ENCODE data around the gene NPL. TPM values are rescaled to one million over a fixed set of nuclear protein-coding genes. Genes with fewer than 3 reads are reported as not detected.

Gene NPL
- 1.7 and 3.1 TPM in 2 replicates for total RNA-seq (2014; rRNA removed; shearing (Covaris generic))

DNA sequence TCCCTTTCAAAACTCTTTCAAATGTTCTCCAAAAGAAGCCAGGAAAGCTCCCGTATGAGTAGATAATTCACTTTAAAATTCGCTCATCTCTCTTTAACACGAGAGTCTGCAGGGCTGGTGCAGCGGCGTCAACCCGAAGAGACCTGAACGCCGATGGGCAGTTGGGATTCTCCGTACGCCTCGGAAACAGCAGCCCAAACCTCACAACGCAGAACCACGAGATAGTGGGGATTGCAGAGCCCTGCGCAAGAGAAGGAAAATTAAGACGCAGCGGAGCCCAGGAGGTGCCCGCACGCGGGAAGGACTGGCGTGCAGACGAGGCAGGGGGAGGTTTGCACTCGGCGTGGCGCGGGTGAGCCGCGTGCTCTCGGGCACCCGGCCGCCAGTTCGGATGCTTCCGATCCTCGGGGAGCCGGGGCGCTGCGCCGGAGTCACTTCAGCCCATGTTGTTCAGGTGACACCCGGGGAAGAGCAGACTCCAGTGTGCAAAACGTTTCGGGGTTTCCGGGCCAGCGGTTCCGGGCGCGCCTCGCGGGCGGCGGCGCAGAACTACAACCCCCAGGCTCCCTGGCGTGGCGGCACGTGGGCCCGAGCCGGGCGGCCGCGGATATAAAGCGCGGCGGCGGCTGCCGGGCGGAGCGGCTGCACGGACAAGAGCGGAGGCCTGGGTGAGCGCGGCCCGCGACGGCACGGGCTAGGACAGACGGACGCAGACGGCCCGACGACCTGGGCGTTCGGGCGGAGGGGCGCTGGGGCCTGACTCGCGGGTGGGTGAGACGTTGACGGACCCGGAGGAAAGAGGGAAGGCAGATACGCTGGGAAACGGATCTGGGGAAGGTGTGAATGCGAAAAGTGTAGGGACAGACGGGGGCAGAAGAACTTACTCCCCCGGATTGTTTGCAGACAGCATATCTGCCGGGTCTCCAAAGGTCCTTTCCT lies at the start of gene NPL:
Gene NPL, plus strand, starts transcription at position 636 of the 939 bp plus-strand sequence. CDS start 4,599 bp downstream, outside the sequence.
- Histone ChIP-seq H3K4me3 (peak within 1 kb of the TSS; percentile 61), H3K27me3 (no peaks in the 10 kb centered on the region), H3K36me3 (no peaks in the 10 kb centered on the region), H3K4me1 (peaks cover 10% of the 10 kb centered on the region; the same call in 1 of the 2 replicates), H3K9me3 (replicated peaks) (no peaks in the 10 kb centered on the region), H3K27ac (no peak within 1 kb of the TSS)
- peak; percentile 46 to 60 for DNase-seq

- Histone ChIP-seq H3K4me1 (0 out of 2 replicates have a peak, but pooled peaks cover 3% of the 10 kb centered on the region), H3K27ac (no peak overlapping the region), H3K36me3 (no peaks in the 10 kb centered on the region), H3K4me3 (no peak overlapping the region), H3K27me3 (no peaks in the 10 kb centered on the region), H3K9me3 (replicated peaks) (0 out of 2 replicates have a peak, but pooled peaks cover 4% of the 10 kb centered on the region)
- DNase-seq = no peak
Measured at GRCh38 chr1:182740120-182740519, 49.5 kb upstream of the NPL start.

DNA sequence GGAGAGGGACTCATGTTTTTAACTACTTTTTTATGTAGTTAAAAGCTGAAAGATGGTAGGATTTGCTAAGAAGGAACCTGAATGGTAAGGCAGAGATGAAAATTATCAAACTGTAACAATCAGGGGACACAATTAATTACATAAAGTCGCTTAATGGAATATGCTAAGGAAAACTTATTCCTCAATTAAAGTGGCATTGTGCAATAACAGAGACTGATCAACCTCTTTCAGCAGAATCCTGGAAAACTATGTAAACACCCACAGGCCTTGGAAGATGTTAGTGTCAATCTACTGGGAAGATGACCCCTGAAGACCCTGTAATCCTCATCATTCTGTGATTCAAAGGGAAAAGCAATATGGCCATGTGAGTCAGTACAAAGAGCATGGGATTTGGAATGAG lies 46.8 kb upstream of the NPL start:
- peaks cover 16% of the 10 kb centered on the region for H3K4me1 ChIP-seq
- H3K4me3 ChIP-seq = no peak overlapping the region
- H3K9me3 ChIP-seq (replicated peaks) = 0 out of 2 replicates have a peak, but pooled peaks cover 4% of the 10 kb centered on the region
- DNase-seq = no peak
- H3K36me3 ChIP-seq = no peaks in the 10 kb centered on the region
- H3K27ac ChIP-seq = no peak overlapping the region
- H3K27me3 ChIP-seq = no peaks in the 10 kb centered on the region

DNA sequence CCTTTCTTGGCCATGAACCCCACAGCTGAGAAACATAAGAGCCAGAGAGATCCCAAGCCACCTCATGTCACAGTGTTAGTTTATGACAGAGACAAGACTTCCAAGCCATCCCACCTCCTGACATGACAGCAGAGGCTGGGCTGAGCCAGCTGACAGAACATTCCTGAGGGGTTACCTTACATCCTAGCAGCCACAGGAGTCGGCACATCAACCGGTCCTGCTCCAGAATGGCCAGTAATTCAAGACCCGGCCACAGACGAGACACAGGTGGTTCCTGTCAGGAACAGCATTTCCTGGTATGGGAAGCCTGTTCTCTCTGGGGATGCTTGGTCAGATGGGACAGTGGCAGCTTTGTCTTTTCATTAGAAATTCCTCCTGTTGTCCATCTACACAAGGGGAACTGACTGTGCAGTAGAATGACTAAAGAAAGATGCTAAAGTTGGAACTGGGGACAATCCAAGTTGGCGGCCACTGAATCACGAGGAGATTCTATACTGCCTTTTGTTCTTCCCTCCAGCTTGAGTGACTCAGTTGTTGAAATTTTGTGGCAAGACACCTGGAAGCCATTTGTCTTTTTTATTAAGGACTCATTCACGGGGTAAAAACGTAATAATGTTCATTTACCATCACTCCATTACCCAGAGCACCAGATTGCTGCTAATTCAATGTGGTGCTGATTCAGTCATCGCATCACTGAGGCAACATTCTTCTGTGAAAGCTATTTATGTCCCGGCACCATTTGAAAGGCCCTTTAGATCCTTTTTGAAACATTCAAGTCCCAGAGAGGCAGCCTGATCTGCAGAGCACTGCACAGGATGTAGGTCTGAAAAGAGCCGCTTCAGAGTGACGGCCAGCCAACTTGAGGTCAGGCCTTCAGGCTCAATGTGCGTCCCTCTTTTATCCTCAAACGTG lies 37.2 kb upstream of the NPL start:
- Histone ChIP-seq H3K4me1 (peaks cover 42% of the 10 kb centered on the region), H3K27me3 (no peaks in the 10 kb centered on the region), H3K4me3 (no peak overlapping the region), H3K27ac (peak overlapping the region; percentile 53), H3K9me3 (replicated peaks) (no peaks in the 10 kb centered on the region), H3K36me3 (no peaks in the 10 kb centered on the region)
- DNase-seq = peak; percentile 79 to 86

DNA sequence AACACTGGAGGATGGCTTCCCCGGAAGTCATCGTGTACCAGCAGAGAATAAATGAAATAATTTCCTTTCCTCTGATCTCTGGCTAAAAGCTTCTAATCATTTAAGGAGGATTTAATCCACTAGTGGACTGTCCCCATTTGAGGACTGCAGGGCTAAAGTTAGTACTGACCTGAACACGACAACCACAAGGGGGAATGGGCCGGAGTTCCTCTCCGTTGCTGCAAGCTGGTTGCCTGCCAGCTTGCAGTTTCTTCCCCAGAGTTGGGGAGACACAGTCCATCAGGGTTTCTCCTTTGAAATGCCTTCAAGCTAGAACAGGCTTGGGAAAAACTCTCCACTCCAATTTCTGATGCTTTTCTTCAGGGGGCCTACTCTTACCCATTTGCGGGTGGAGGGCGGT lies 35.5 kb upstream of the NPL start:
- Histone ChIP-seq H3K27me3 (no peaks in the 10 kb centered on the region), H3K27ac (no peak overlapping the region), H3K9me3 (replicated peaks) (no peaks in the 10 kb centered on the region), H3K36me3 (no peaks in the 10 kb centered on the region), H3K4me1 (peaks cover 40% of the 10 kb centered on the region), H3K4me3 (no peak overlapping the region)
- DNase-seq = no peak

- no peak overlapping the region for H3K4me3 ChIP-seq
- H3K9me3 ChIP-seq (replicated peaks) = no peaks in the 10 kb centered on the region
- H3K27ac ChIP-seq = no peak overlapping the region
- peaks cover 40% of the 10 kb centered on the region for H3K4me1 ChIP-seq
- H3K27me3 ChIP-seq = no peaks in the 10 kb centered on the region
- H3K36me3 ChIP-seq = no peaks in the 10 kb centered on the region
- no peak for DNase-seq
Measured at GRCh38 chr1:182754543-182755314, 34.8 kb upstream of the NPL start.

GRCh38 chr1:182755632-182756031 lies 33.9 kb upstream of the NPL start:
- Histone ChIP-seq H3K27ac (no peak overlapping the region), H3K9me3 (replicated peaks) (no peaks in the 10 kb centered on the region), H3K27me3 (no peaks in the 10 kb centered on the region), H3K4me1 (peaks cover 38% of the 10 kb centered on the region), H3K36me3 (no peaks in the 10 kb centered on the region), H3K4me3 (no peak overlapping the region)
- DNase-seq = no peak

- Histone ChIP-seq H3K4me3 (no peak overlapping the region), H3K36me3 (no peaks in the 10 kb centered on the region), H3K27me3 (no peaks in the 10 kb centered on the region), H3K27ac (no peak overlapping the region), H3K4me1 (peaks cover 30% of the 10 kb centered on the region), H3K9me3 (replicated peaks) (no peaks in the 10 kb centered on the region; the same call in 1 of the 2 replicates)
- no peak for DNase-seq
Measured at GRCh38 chr1:182756423-182756822, 33.1 kb upstream of the NPL start.

DNA sequence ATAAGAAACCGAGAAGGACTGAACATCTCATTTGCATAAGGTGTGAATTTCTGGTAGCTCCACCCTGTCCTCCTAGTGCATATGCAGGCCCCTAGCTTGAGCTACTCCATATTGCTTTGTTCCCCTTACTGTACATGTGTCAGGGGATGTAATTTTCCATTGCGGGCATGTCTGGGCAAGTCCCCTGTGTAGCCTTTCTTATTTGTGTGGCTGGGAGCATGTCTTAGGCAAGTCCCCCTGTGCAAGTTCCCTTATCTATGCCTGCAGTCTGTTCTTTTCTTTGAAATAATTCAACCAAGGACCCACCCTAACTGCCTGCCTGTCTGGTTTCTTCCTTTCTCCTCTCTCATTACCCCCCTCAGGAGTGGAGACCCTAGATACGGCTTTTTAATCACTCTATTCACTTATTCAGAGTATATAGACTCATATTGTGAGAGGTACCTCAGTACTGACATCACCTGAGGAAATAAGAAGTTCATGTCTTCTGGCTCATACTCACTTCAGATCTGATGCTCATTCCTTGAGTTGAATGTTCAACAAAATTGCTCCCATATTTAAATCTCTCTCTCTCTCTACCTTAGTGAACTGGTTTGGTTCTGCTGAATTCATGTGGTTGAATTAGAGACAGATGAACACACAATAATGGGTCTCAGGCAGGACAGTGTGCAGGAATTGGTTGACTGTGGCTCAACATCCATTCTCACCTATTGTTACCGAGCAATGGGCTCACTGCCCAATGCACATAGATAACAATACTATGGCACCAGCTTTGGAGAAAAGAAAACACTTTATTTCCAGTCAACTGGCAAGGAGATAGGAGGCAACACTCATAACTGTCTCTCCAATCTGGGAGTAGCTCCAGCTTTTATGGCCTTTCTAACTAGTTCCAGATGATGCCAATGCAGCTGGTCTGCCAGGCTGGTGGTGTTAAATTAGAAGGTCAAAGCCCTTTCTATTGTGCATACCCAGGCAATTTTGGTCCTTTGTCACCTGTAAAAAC lies 27.9 kb upstream of the NPL start:
- DNase-seq = no peak
- no peaks in the 10 kb centered on the region for H3K36me3 ChIP-seq
- H3K4me3 ChIP-seq = no peak overlapping the region
- no peaks in the 10 kb centered on the region for H3K27me3 ChIP-seq
- peaks cover 4% of the 10 kb centered on the region; the same call in 1 of the 2 replicates for H3K9me3 ChIP-seq (replicated peaks)
- no peaks in the 10 kb centered on the region; the same call in 1 of the 2 replicates for H3K4me1 ChIP-seq
- H3K27ac ChIP-seq = no peak overlapping the region

GRCh38 chr1:182762536-182762935 lies 27.0 kb upstream of the NPL start:
- H3K27me3 ChIP-seq = no peaks in the 10 kb centered on the region
- H3K9me3 ChIP-seq (replicated peaks) = peaks cover 4% of the 10 kb centered on the region; the same call in 1 of the 2 replicates
- H3K36me3 ChIP-seq = no peaks in the 10 kb centered on the region
- H3K4me3 ChIP-seq = no peak overlapping the region
- no peak for DNase-seq
- no peaks in the 10 kb centered on the region; the same call in 1 of the 2 replicates for H3K4me1 ChIP-seq
- H3K27ac ChIP-seq = no peak overlapping the region

DNA sequence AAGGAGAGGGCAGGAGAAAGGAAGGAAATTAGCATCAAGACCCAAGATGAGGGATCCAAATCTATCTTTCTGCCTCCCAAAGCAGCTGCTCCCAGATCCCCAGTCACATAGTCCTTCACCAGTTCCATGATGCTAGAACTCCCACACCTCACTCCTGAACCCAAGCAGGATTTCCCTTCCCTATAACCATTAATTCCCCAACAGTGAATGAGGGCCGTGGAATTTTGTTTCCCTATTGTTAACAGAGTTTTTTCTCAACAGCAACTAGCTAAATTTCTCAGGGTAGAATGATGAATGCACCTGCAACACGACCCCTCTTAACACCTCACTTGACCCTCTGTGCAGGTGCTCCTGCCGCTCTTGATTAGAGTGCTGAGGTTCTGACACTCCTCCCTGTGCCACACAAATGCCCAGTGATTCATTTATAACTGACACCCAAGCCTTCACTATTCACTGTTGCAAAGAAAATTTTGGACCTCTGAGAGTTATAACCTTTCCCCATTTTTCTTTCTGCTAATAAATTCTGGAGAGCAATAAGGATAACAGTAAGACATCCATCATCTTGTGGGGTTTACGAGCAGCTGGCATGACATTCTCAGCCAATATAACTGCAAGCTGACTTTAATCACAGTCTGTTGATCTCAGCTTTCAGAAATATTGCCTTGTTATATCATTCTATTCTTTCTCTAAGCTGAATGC lies 25.4 kb upstream of the NPL start:
- Histone ChIP-seq H3K4me1 (peaks cover 5% of the 10 kb centered on the region), H3K4me3 (no peak overlapping the region), H3K9me3 (replicated peaks) (peaks cover 4% of the 10 kb centered on the region; the same call in 1 of the 2 replicates), H3K27me3 (no peaks in the 10 kb centered on the region), H3K36me3 (no peaks in the 10 kb centered on the region), H3K27ac (no peak overlapping the region)
- no peak for DNase-seq

DNA sequence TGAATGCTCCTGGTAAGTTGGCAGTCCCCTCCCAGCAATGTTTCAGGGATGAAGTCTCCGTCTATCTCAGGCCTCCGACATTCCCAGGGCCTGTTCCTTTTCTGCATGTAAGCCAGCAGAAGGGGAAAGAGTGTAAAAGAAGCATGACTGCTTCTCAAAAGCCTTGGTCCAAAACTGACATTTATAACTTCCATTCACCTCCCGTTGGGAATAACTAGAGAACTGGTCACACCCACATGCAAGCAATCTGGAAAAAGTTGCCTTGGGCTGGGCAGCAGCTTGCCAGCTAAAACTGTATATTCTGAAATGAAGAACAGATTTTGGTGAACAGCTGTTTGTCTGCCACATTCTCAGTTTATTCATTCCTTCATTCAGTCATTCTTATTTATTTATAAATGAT lies 24.2 kb upstream of the NPL start:
- Histone ChIP-seq H3K4me1 (peaks cover 13% of the 10 kb centered on the region), H3K36me3 (no peaks in the 10 kb centered on the region), H3K9me3 (replicated peaks) (peaks cover 4% of the 10 kb centered on the region; the same call in 1 of the 2 replicates), H3K4me3 (no peak overlapping the region), H3K27ac (no peak overlapping the region), H3K27me3 (no peaks in the 10 kb centered on the region)
- DNase-seq = no peak

- no peaks in the 10 kb centered on the region for H3K36me3 ChIP-seq
- DNase-seq = no peak
- no peak overlapping the region for H3K4me3 ChIP-seq
- peaks cover 13% of the 10 kb centered on the region for H3K4me1 ChIP-seq
- H3K27me3 ChIP-seq = no peaks in the 10 kb centered on the region
- no peak overlapping the region for H3K27ac ChIP-seq
- peaks cover 4% of the 10 kb centered on the region; the same call in 1 of the 2 replicates for H3K9me3 ChIP-seq (replicated peaks)
Measured at GRCh38 chr1:182766050-182766449, 23.5 kb upstream of the NPL start.

Measured in SJCRH30 (cell line).